ENCODE measurements around the gene BCAS3. TPM values are rescaled to one million over a fixed set of nuclear protein-coding genes. Genes with fewer than 3 reads are reported as not detected.

BCAS3 gene
- total and polyA plus RNA-seq, 2 donors (not counting 1 experiment from before 2014, with no cell fraction given) = 13.9 to 73.4 TPM

GRCh38 chr17:60717814-60718213, 40.2 kb downstream of the BCAS3 start:
- no peak overlapping the region for H2AFZ ChIP-seq (ENCODE audit: insufficient read depth, low read depth, low read length, poor library complexity, severe bottlenecking)
- Mint-ChIP-seq H3K9me3 (ENCODE audit: insufficient read depth) (no peaks in the 10 kb centered on the region), H3K27me3 (no peaks in the 10 kb centered on the region), H3K4me3 (no peak overlapping the region), H3K27ac (no peak overlapping the region), H3K4me1 (peaks cover 4% of the 10 kb centered on the region)
- H3K27me3 ChIP-seq (replicated peaks in 1 of 4; ENCODE audit: control extremely low read depth in 1 of 4, control insufficient read depth in 3 of 4, insufficient read depth in 4 of 4, low read length in 3 of 4) = no peaks in the 10 kb centered on the region
- no peak for DNase-seq
- no peaks in the 10 kb centered on the region for H3K4me1 ChIP-seq (ENCODE audit: control insufficient read depth in 2 of 2, insufficient read depth in 2 of 2, low read length in 2 of 2)
- intact Hi-C loops (cut with micrococcal nuclease) = no loop called here
- ChIA-PET CTCF (no interaction called here), POLR2A (no interaction called here)
- no peak overlapping the region for H3K4me2 ChIP-seq (replicated peaks; ENCODE audit: low read depth, low read length, poor library complexity, severe bottlenecking)
- H4K20me1 ChIP-seq (ENCODE audit: control insufficient read depth, insufficient read depth, low read length, poor library complexity, severe bottlenecking) = no peaks in the 10 kb centered on the region
- WGBS (ENCODE audit: insufficient coverage) = 96% methylated on average over 8 of the region's 9 CpGs
- no peak overlapping the region for H3K9ac ChIP-seq (ENCODE audit: low read length)
- TF ChIP-seq, protein P1, sequence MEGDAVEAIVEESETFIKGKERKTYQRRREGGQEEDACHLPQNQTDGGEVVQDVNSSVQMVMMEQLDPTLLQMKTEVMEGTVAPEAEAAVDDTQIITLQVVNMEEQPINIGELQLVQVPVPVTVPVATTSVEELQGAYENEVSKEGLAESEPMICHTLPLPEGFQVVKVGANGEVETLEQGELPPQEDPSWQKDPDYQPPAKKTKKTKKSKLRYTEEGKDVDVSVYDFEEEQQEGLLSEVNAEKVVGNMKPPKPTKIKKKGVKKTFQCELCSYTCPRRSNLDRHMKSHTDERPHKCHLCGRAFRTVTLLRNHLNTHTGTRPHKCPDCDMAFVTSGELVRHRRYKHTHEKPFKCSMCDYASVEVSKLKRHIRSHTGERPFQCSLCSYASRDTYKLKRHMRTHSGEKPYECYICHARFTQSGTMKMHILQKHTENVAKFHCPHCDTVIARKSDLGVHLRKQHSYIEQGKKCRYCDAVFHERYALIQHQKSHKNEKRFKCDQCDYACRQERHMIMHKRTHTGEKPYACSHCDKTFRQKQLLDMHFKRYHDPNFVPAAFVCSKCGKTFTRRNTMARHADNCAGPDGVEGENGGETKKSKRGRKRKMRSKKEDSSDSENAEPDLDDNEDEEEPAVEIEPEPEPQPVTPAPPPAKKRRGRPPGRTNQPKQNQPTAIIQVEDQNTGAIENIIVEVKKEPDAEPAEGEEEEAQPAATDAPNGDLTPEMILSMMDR (IDR thresholded peaks at IDR 0.05) = no peak
- no peak for TF ChIP-seq EZH2 (IDR thresholded peaks at IDR 0.05; ENCODE audit: borderline replicate concordance, insufficient read depth, low read depth, low read length, poor library complexity, severe bottlenecking)
- peaks cover 4% of the 10 kb centered on the region for H3K79me2 ChIP-seq (ENCODE audit: control insufficient read depth, insufficient read depth, low read length)
- ATAC-seq (ENCODE audit: low read depth) = no peak
- H3K27ac ChIP-seq (ENCODE audit: low read length in 2 of 2) = no peak overlapping the region
- no peak overlapping the region for H3K4me3 ChIP-seq (ENCODE audit: control extremely low read depth in 1 of 5, extremely low read depth in 1 of 5, insufficient read depth in 1 of 5, low read depth in 2 of 5, low read length in 4 of 5)
- no peaks in the 10 kb centered on the region for H3K36me3 ChIP-seq (replicated peaks in 1 of 2; ENCODE audit: control extremely low read depth in 1 of 2, control insufficient read depth in 1 of 2, extremely low read depth in 1 of 2, insufficient read depth in 2 of 2, low read length in 1 of 2)
- H3K9me3 ChIP-seq (ENCODE audit: control extremely low read depth in 1 of 3, control insufficient read depth in 2 of 3, insufficient read depth in 1 of 3, low read length in 2 of 3) = no peaks in the 10 kb centered on the region

DNA sequence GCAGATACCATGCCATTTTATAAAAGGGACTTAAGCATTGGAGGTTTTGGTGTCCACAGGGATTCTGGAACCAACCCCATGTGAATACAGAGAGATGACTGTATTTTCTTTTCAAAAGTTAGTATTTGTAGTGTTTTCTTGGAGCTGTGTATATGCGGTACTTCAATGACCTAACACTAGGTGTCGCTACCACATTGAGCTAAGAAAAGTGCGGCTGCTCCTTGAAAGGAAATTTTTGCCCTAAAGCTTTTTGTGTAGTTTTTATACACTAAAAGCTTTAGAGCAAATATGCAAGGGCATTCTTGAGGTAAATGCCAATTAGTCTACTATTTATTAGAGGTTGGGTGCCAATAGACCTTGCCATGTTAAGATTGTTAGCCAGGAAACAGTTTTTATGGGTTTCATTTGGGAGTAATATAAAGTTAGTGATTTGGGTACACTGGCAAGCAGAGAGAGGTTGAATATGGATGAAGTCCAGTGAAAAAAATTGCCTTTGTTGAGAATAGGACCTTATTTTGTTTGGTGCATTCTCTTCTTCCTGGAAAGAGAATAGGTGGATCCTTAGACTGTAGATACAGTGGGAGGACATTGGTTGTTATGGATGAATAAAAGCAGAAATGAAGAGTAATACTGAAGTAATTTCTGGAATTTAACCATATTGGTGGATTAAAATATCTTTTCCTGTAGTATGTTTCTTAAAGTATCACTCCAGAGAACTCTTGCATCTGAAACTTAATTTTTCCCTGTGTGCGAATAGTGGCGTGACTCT, 43.3 kb downstream of the BCAS3 start:
- no peak overlapping the region for H3K27ac Mint-ChIP-seq
- 0% methylated on average over 3 of the region's 5 CpGs for WGBS (ENCODE audit: insufficient coverage)
- no peak overlapping the region for H3K27ac ChIP-seq (ENCODE audit: low read length in 2 of 2)

More for the DNA sequence above, 43.3 kb downstream of the BCAS3 start:
- no peaks in the 10 kb centered on the region for H3K36me3 ChIP-seq (replicated peaks in 1 of 2; ENCODE audit: control extremely low read depth in 1 of 2, control insufficient read depth in 1 of 2, extremely low read depth in 1 of 2, insufficient read depth in 2 of 2, low read length in 1 of 2)
- peak; percentile 68 for DNase-seq
- H2AFZ ChIP-seq (ENCODE audit: insufficient read depth, low read depth, low read length, poor library complexity, severe bottlenecking) = no peak overlapping the region
- Mint-ChIP-seq H3K9me3 (ENCODE audit: insufficient read depth) (no peaks in the 10 kb centered on the region), H3K27me3 (no peaks in the 10 kb centered on the region), H3K4me1 (peaks cover 13% of the 10 kb centered on the region), H3K4me3 (no peak overlapping the region)
- H4K20me1 ChIP-seq (ENCODE audit: control insufficient read depth, insufficient read depth, low read length, poor library complexity, severe bottlenecking) = no peaks in the 10 kb centered on the region
- H3K27me3 ChIP-seq (replicated peaks in 1 of 4; ENCODE audit: control extremely low read depth in 1 of 4, control insufficient read depth in 3 of 4, insufficient read depth in 4 of 4, low read length in 3 of 4) = no peaks in the 10 kb centered on the region
- H3K9me3 ChIP-seq (ENCODE audit: control extremely low read depth in 1 of 3, control insufficient read depth in 2 of 3, insufficient read depth in 1 of 3, low read length in 2 of 3) = peaks cover 0 to 9% (median 0%) of the 10 kb centered on the region in 3 donors
- H3K9ac ChIP-seq (ENCODE audit: low read length) = no peak overlapping the region
- H3K79me2 ChIP-seq (ENCODE audit: control insufficient read depth, insufficient read depth, low read length) = peaks cover 4% of the 10 kb centered on the region
- TF ChIP-seq EZH2 (IDR thresholded peaks at IDR 0.05; ENCODE audit: borderline replicate concordance, insufficient read depth, low read depth, low read length, poor library complexity, severe bottlenecking) = no peak
- TF ChIP-seq, protein P1 (IDR thresholded peaks at IDR 0.05) = peak; percentile 95
- ChIA-PET POLR2A (no interaction called here), CTCF (interaction anchor here (0.5 to 2.1 kb wide), 34 partner anchors 9 to 1506 kb away, joined by 3 to 12 read pairs (median 4); partner anchors contain the start of gene BCAS3)
- intact Hi-C loops (cut with micrococcal nuclease) = loop anchor here (5.0 kb wide), 1 partner anchor 691 kb away; no protein-coding TSS in a partner anchor
- H3K4me1 ChIP-seq (ENCODE audit: control insufficient read depth in 2 of 2, insufficient read depth in 2 of 2, low read length in 2 of 2) = peaks cover 3 to 11% of the 10 kb centered on the region in 2 donors
- no peak overlapping the region for H3K4me2 ChIP-seq (replicated peaks; ENCODE audit: low read depth, low read length, poor library complexity, severe bottlenecking)
- H3K4me3 ChIP-seq (ENCODE audit: control extremely low read depth in 1 of 5, extremely low read depth in 1 of 5, insufficient read depth in 1 of 5, low read depth in 2 of 5, low read length in 4 of 5) = no peak overlapping the region
- peak; percentile 44 for ATAC-seq (ENCODE audit: low read depth)
